Ascending aorta (tissue), 2 donors: ENCODE measurements around the gene CPNE7. TPM values are rescaled to one million over a fixed set of nuclear protein-coding genes. Genes with fewer than 3 reads are reported as not detected.

Experiments
- DNase-seq, 2 donors: peaks; one replicate each; pipeline ENCODE4 v3.0.0-alpha.2; 2019; ENCODE audit warnings: low spot score in 2 of 2
- H3K27ac ChIP-seq, 2 donors: fragments of 200-600 bp; sonication (generic); one replicate each; pipeline ENCODE4 v1.5.1; 2016 to 2017; ENCODE audit warnings: mild to moderate bottlenecking in 1 of 2
- H3K27me3 ChIP-seq: fragments of 200-600 bp; sonication (generic); one replicate; pipeline ENCODE4 v1.5.1; 2017
- H3K36me3 ChIP-seq, 2 donors: fragments of 200-600 bp; sonication (generic); one replicate each; pipeline ENCODE4 v1.5.1; 2016
- H3K4me1 ChIP-seq, 2 donors: fragments of 200-600 bp; sonication (generic); one replicate each; pipeline ENCODE4 v1.5.1; 2016 to 2017; ENCODE audit warnings: mild to moderate bottlenecking in 1 of 2
- H3K4me3 ChIP-seq, 2 donors: fragments of 200-600 bp; sonication (generic); one replicate each; pipeline ENCODE4 v1.5.1; 2016 to 2017; ENCODE audit warnings: mild to moderate bottlenecking in 1 of 2
- H3K9me3 ChIP-seq, 2 donors: fragments of 200-600 bp; sonication (generic); one replicate each; pipeline ENCODE4 v1.5.1; 2016
- CTCF ChIP-seq, 3 experiments: fragments of 200-600 bp in 2 of 3; fragments of 450-650 bp in 1 of 3; sonication (generic) in 2 of 3; IDR thresholded peaks; one replicate each; pipeline ENCODE4 v1.5.1; 2016 to 2019; ENCODE audit warnings: antibody characterized with exemption in 3 of 3, mild to moderate bottlenecking in 1 of 3, moderate library complexity in 1 of 3
- intact Hi-C: fragments of 100-400 bp; cut with DNase I; formaldehyde crosslinking; loops from one replicate; pipeline ENCODE4 v1.15.1; 2023
- total RNA-seq: library from RNA; depleted of rRNA; stranded (reverse); fragments of >200 nt; gene quantifications from one replicate; pipeline ENCODE4 v1.1.0, GENCODE V29; 2016

The CPNE7 gene
- total RNA-seq, 1 donor from 2014 or later: not detected

- intact Hi-C loops: no loop called here
- H3K4me3 ChIP-seq: no peak overlapping the region
Measured at GRCh38 chr16:89604764-89605163, 29.2 kb downstream of the CPNE7 start.

GRCh38 chr16:89605186-89605970 lies 29.8 kb downstream of the CPNE7 start:
- H3K9me3 ChIP-seq: no peaks in the 10 kb centered on the region
- no peak for DNase-seq
- no peaks in the 10 kb centered on the region for H3K27me3 ChIP-seq
- intact Hi-C loops: no loop called here
- H3K4me3 ChIP-seq: no peak overlapping the region
- H3K36me3 ChIP-seq: no peaks in the 10 kb centered on the region
- TF ChIP-seq CTCF (IDR thresholded peaks at IDR 0.05): no peak
- no peak overlapping the region for H3K27ac ChIP-seq
- no peaks in the 10 kb centered on the region for H3K4me1 ChIP-seq

More at GRCh38 chr16:89604764-89605163, 29.2 kb downstream of the CPNE7 start:
- Histone ChIP-seq H3K36me3 (no peaks in the 10 kb centered on the region), H3K4me1 (no peaks in the 10 kb centered on the region), H3K27me3 (no peaks in the 10 kb centered on the region), H3K9me3 (no peaks in the 10 kb centered on the region), H3K27ac (no peak overlapping the region)
- DNase-seq: no peak
- no peak for TF ChIP-seq CTCF (IDR thresholded peaks at IDR 0.05)

- H3K36me3 ChIP-seq: no peaks in the 10 kb centered on the region
Measured at GRCh38 chr16:89606006-89606405, 30.4 kb downstream of the CPNE7 start.

GRCh38 chr16:89607453-89607852 lies 31.9 kb downstream of the CPNE7 start:
- no peak overlapping the region for H3K27ac ChIP-seq
- intact Hi-C loops: no loop called here
- no peaks in the 10 kb centered on the region for H3K36me3 ChIP-seq
- TF ChIP-seq CTCF (IDR thresholded peaks at IDR 0.05): no peak
- no peak overlapping the region for H3K4me3 ChIP-seq
- H3K27me3 ChIP-seq: no peaks in the 10 kb centered on the region
- H3K9me3 ChIP-seq: no peaks in the 10 kb centered on the region
- H3K4me1 ChIP-seq: no peaks in the 10 kb centered on the region
- no peak for DNase-seq

More at GRCh38 chr16:89606006-89606405, 30.4 kb downstream of the CPNE7 start:
- intact Hi-C loops: no loop called here
- no peak overlapping the region for H3K27ac ChIP-seq
- H3K9me3 ChIP-seq: no peaks in the 10 kb centered on the region
- TF ChIP-seq CTCF (IDR thresholded peaks at IDR 0.05): no peak
- H3K4me3 ChIP-seq: no peak overlapping the region
- no peak for DNase-seq
- no peaks in the 10 kb centered on the region for H3K27me3 ChIP-seq
- no peaks in the 10 kb centered on the region for H3K4me1 ChIP-seq

- intact Hi-C loops: no loop called here
- no peaks in the 10 kb centered on the region for H3K27me3 ChIP-seq
- TF ChIP-seq CTCF (IDR thresholded peaks at IDR 0.05): no peak
- H3K4me3 ChIP-seq: no peak overlapping the region
- no peak overlapping the region for H3K27ac ChIP-seq
- H3K36me3 ChIP-seq: no peaks in the 10 kb centered on the region
- H3K9me3 ChIP-seq: no peaks in the 10 kb centered on the region
- no peak for DNase-seq
- no peaks in the 10 kb centered on the region for H3K4me1 ChIP-seq
Measured at GRCh38 chr16:89607937-89608740, 32.6 kb downstream of the CPNE7 start.
